HTERT RPE-1 (cell line): Measurements from ENCODE around the gene MOB3B.

Experiments used
- in situ Hi-C: fragments of 300-500 bp; cut with MboI; formaldehyde crosslinking; loops from 4 replicates; pipeline ENCODE4 v1.14.3; 2020; ENCODE audit warnings: low sequenced_read_pairs

MOB3B gene

GRCh38 chr9:27529316-27530278 is at the start of gene MOB3B:
Gene MOB3B, minus strand, starts transcription at chr9:27529814. Its CDS starts 74,264 bp downstream, at chr9:27455550.
- in situ Hi-C loops = no loop called here

- in situ Hi-C loops = no loop called here
Measured at GRCh38 chr9:27573634-27574590, 44.3 kb upstream of the MOB3B start.

- in situ Hi-C loops = no loop called here
Measured at GRCh38 chr9:27572918-27573633, 43.5 kb upstream of the MOB3B start, which contains the start of gene C9orf72. Gene C9orf72, minus strand, starts transcription at chr9:27573481. Its CDS starts 6,361 bp downstream, at chr9:27567120.

GRCh38 chr9:27572566-27572917 is 42.9 kb upstream of the MOB3B start:
- in situ Hi-C loops = no loop called here

- in situ Hi-C loops = no loop called here
Measured at GRCh38 chr9:27572061-27572460, 42.4 kb upstream of the MOB3B start.

GRCh38 chr9:27571011-27571410 is 41.4 kb upstream of the MOB3B start:
- in situ Hi-C loops = no loop called here

GRCh38 chr9:27569406-27569805 is 39.8 kb upstream of the MOB3B start:
- in situ Hi-C loops = no loop called here

- in situ Hi-C loops = no loop called here
Measured at GRCh38 chr9:27566118-27566517, 36.5 kb upstream of the MOB3B start.

GRCh38 chr9:27565696-27566095 is 36.1 kb upstream of the MOB3B start:
- in situ Hi-C loops = no loop called here

- in situ Hi-C loops = no loop called here
Measured at GRCh38 chr9:27564670-27565069, 35.1 kb upstream of the MOB3B start.

GRCh38 chr9:27563738-27564430 is 34.3 kb upstream of the MOB3B start:
- in situ Hi-C loops = no loop called here

- in situ Hi-C loops = no loop called here
Measured at GRCh38 chr9:27561685-27562084, 32.1 kb upstream of the MOB3B start.

GRCh38 chr9:27560457-27560856 is 30.8 kb upstream of the MOB3B start:
- in situ Hi-C loops = no loop called here

- in situ Hi-C loops = no loop called here
Measured at GRCh38 chr9:27558307-27558706, 28.7 kb upstream of the MOB3B start.

- in situ Hi-C loops = no loop called here
Measured at GRCh38 chr9:27556470-27556869, 26.9 kb upstream of the MOB3B start.

GRCh38 chr9:27554712-27555111 is 25.1 kb upstream of the MOB3B start:
- in situ Hi-C loops = no loop called here

GRCh38 chr9:27549196-27549755 is 19.7 kb upstream of the MOB3B start:
- in situ Hi-C loops = no loop called here

- in situ Hi-C loops = no loop called here
Measured at GRCh38 chr9:27548055-27548741, 18.6 kb upstream of the MOB3B start.

- in situ Hi-C loops = no loop called here
Measured at GRCh38 chr9:27545471-27545870, 15.9 kb upstream of the MOB3B start.
